ENCODE measurements around the gene EVA1A. TPM values are rescaled to one million over a fixed set of nuclear protein-coding genes. Genes with fewer than 3 reads are reported as not detected.

EVA1A gene
- total and polyA plus RNA-seq, 2 experiments from 2014 or later: 126 to 145 TPM

DNA sequence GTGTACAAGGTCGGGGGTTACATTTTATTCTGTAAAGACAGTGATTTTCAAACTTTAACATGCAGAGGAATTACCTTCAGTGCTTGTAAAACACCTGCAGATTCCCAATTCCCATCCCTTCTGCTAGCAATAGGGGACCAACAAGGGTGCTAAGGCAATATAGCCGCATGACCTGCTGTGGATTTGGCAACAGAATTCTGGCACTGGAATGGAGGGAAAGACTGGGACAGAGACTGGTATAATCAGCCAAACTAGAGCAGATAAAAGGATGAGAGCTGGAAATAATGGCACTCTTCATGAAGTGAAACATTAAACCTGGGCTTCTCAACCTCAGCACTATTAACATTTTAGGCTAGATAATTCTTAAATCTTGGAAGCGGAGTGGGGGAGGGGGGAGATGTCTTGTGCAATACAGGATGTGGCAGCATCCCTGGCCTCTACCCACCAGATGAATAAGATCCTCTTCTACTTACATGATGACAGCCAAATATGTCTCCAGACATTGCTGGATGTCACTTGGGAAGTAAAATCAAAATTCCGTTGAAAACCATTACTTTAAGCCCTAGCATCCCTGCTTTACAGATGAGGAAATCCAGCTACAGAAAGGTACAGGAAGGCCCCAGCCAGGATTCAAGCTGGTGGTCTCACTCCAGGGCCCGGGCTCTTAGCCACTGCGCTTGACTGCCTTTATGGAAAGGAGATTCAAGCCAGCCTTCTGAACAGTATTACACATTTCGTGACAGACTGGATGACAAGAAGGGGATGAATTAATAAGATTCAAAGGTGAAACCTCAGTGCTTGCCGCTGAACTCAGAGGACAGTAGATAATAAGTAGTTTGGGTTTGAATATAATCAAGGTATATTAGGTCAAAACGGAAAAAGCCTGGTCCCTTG, 1.7 kb downstream of the EVA1A start:
- 60 to 63% methylated on average over 9 of the region's 9 CpGs for WGBS, 2 experiments (ENCODE audit: low coverage in 1 of 2, low lambda C conversion rate in 2 of 2, missing lambda C conversion rate in 2 of 2)
- Histone ChIP-seq H3K27ac (0 out of 2 replicates have a peak overlapping the region, but pooled peaks have one; percentile 6), H3K9me2 (ENCODE audit: insufficient read depth) (no peaks in the 10 kb centered on the region), H3K9me3 (ENCODE audit: low read depth) (no peaks in the 10 kb centered on the region), H3K79me2 (ENCODE audit: insufficient read depth) (peaks cover 67% of the 10 kb centered on the region), H3K9ac (peak overlapping the region; percentile 83), H3F3A (ENCODE audit: insufficient read depth) (peaks cover 22% of the 10 kb centered on the region), H3K27me3 (replicated peaks; ENCODE audit: insufficient read depth) (no peaks in the 10 kb centered on the region), H3K4me3 (peak overlapping the region; percentile 88), H3K36me3 (ENCODE audit: low read depth) (peaks cover 10% of the 10 kb centered on the region; the same call in 1 of the 2 replicates), H4K20me1 (ENCODE audit: insufficient read depth) (peaks cover 8% of the 10 kb centered on the region; the same call in 1 of the 2 replicates), H2AFZ (no peak overlapping the region), H3K4me2 (ENCODE audit: unreplicated experiment) (peak overlapping the region; percentile 95), H3K4me1 (ENCODE audit: insufficient read depth) (peaks cover 54% of the 10 kb centered on the region)
- no peak for TF ChIP-seq EZH2 (IDR thresholded peaks at IDR 0.05; ENCODE audit: insufficient read depth, poor library complexity, severe bottlenecking)
- TF ChIP-seq EZH2phosphoT487 (IDR thresholded peaks at IDR 0.05; ENCODE audit: insufficient read depth, low read depth): 0 out of 2 replicates have a peak, but pooled peaks have one; percentile 66
- in situ Hi-C loops (cut with MboI): no loop called here
- peak; percentile 56 for DNase-seq

DNA sequence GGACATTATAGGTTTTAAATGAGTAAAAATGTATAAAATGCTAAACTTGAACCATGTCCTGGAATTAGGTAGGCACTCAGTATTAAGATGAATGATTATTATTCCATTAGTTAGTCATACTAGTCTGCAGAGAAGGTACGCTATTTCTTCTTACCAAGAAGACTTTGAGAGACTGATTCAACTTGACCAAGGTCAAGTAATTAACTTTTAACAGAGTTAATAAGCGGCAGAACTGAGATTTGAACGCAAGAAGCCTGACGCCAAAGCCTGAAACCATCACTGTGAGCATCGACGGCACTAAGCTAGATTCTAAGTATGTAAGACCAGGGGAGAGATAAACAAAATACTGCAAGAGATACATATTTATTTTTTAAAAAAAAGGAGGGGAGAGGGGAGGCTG, 2.6 kb downstream of the EVA1A start:
- DNase-seq: no peak
- Histone ChIP-seq H3K9ac (no peak overlapping the region), H3K4me3 (peak overlapping the region; percentile 88), H3K9me3 (ENCODE audit: low read depth) (no peaks in the 10 kb centered on the region), H3K27ac (no peak overlapping the region), H3F3A (ENCODE audit: insufficient read depth) (peaks cover 22% of the 10 kb centered on the region), H3K79me2 (ENCODE audit: insufficient read depth) (peaks cover 76% of the 10 kb centered on the region), H3K36me3 (ENCODE audit: low read depth) (peaks cover 10% of the 10 kb centered on the region; the same call in 1 of the 2 replicates), H2AFZ (no peak overlapping the region), H4K20me1 (ENCODE audit: insufficient read depth) (peaks cover 8% of the 10 kb centered on the region; the same call in 1 of the 2 replicates), H3K4me2 (ENCODE audit: unreplicated experiment) (peak overlapping the region; percentile 95), H3K4me1 (ENCODE audit: insufficient read depth) (peaks cover 53% of the 10 kb centered on the region), H3K9me2 (ENCODE audit: insufficient read depth) (no peaks in the 10 kb centered on the region), H3K27me3 (replicated peaks; ENCODE audit: insufficient read depth) (no peaks in the 10 kb centered on the region)
- in situ Hi-C loops (cut with MboI): no loop called here
- no peak for TF ChIP-seq EZH2phosphoT487 (IDR thresholded peaks at IDR 0.05; ENCODE audit: insufficient read depth, low read depth)
- 98% methylated on average over 6 of the region's 6 CpGs for WGBS, 2 experiments (ENCODE audit: low coverage in 1 of 2, low lambda C conversion rate in 2 of 2, missing lambda C conversion rate in 2 of 2)

DNA sequence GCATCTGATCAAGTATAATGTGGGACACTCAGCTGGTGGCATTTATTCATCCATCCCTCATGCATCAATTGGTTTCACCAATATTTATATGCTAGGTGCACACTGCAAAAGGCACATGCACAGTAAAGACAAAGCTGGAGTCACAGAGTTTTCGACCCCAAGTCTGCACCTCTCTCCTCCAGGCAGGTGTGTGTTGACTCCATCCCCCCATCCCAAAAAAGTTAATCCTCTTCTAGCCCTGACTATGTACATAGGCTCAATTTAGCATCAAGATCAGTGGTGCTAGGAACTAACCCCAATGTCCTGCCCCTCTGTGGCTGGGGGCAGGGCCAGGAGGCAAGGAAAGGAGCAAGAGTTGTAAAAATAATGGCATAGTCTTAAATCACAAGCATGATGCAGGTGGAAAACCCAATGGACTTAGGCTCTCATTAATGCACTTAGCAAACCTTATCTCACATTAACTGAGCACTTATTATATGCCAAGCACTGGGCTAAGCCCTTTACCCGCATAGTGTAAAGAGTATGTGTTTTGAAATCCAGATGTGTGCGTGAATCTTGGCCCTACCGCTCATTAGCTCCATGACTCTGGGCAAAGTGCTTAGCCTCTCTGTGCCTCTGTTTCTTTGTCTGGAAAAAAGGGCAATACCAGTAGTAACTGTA, 3.1 kb downstream of the EVA1A start:
- Histone ChIP-seq H3K9ac (no peak overlapping the region), H4K20me1 (ENCODE audit: insufficient read depth) (peaks cover 8% of the 10 kb centered on the region; the same call in 1 of the 2 replicates), H3F3A (ENCODE audit: insufficient read depth) (peaks cover 17% of the 10 kb centered on the region), H3K79me2 (ENCODE audit: insufficient read depth) (peaks cover 81% of the 10 kb centered on the region), H2AFZ (no peak overlapping the region), H3K4me1 (ENCODE audit: insufficient read depth) (peaks cover 48% of the 10 kb centered on the region), H3K4me3 (peak overlapping the region; percentile 88), H3K36me3 (ENCODE audit: low read depth) (peaks cover 10% of the 10 kb centered on the region; the same call in 1 of the 2 replicates), H3K4me2 (ENCODE audit: unreplicated experiment) (peak overlapping the region; percentile 95), H3K9me2 (ENCODE audit: insufficient read depth) (no peaks in the 10 kb centered on the region), H3K9me3 (ENCODE audit: low read depth) (no peaks in the 10 kb centered on the region), H3K27ac (no peak overlapping the region), H3K27me3 (replicated peaks; ENCODE audit: insufficient read depth) (no peaks in the 10 kb centered on the region)
- WGBS, 2 experiments (ENCODE audit: low coverage in 1 of 2, low lambda C conversion rate in 2 of 2, missing lambda C conversion rate in 2 of 2): 98% methylated on average over 4 of the region's 4 CpGs
- in situ Hi-C loops (cut with MboI): no loop called here
- TF ChIP-seq EZH2phosphoT487 (IDR thresholded peaks at IDR 0.05; ENCODE audit: insufficient read depth, low read depth): no peak
- DNase-seq: no peak

DNA sequence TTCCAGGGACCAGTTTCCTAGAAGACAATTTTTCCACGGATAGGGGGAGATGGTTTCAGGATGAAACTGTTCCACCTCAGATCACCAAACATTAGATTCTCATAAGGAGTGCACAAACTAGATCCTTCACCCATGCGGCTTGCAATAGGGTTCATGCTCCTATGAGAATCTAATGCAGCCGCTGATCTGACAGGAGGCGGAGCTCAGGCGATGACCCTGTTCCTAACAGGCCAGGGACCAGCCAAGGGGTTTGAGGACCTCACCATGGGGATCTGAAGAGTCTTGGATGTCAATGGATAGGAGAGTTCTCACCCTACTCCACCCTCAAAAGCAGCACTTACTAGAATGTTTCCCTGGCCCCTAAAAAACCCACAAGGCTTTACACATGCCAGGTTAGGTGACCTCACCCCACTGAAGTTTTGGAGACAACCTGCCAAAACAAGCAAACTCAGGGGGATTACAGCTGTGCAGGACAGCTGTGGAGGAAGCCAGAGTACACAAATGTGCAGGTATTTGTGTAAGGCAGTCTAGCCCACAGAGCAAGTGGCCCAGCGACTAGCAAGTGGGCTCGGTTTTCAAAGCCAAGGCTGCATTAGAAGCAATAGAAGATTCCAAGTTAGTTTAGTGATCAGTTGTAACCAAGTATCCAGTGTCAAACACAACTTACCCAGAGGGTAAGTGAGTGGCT, 3.9 kb downstream of the EVA1A start:
- Histone ChIP-seq H3K36me3 (ENCODE audit: low read depth) (peaks cover 17% of the 10 kb centered on the region; the same call in 1 of the 2 replicates), H3K4me2 (ENCODE audit: unreplicated experiment) (no peak overlapping the region), H3F3A (ENCODE audit: insufficient read depth) (peaks cover 9% of the 10 kb centered on the region), H2AFZ (no peak overlapping the region), H3K9me3 (ENCODE audit: low read depth) (no peaks in the 10 kb centered on the region), H3K79me2 (ENCODE audit: insufficient read depth) (peaks cover 89% of the 10 kb centered on the region), H3K4me3 (no peak overlapping the region), H4K20me1 (ENCODE audit: insufficient read depth) (peaks cover 10% of the 10 kb centered on the region; the same call in 1 of the 2 replicates), H3K4me1 (ENCODE audit: insufficient read depth) (peaks cover 40% of the 10 kb centered on the region), H3K9me2 (ENCODE audit: insufficient read depth) (no peaks in the 10 kb centered on the region), H3K27me3 (replicated peaks; ENCODE audit: insufficient read depth) (no peaks in the 10 kb centered on the region), H3K27ac (no peak overlapping the region), H3K9ac (no peak overlapping the region)
- no peak for TF ChIP-seq EZH2 (IDR thresholded peaks at IDR 0.05; ENCODE audit: insufficient read depth, poor library complexity, severe bottlenecking)
- no peak for TF ChIP-seq EZH2phosphoT487 (IDR thresholded peaks at IDR 0.05; ENCODE audit: insufficient read depth, low read depth)
- 95 to 99% methylated on average over 7 of the region's 7 CpGs for WGBS, 2 experiments (ENCODE audit: low coverage in 1 of 2, low lambda C conversion rate in 2 of 2, missing lambda C conversion rate in 2 of 2)
- in situ Hi-C loops (cut with MboI): no loop called here
- DNase-seq: no peak

Measured in GM23248 (cell line).